Heart left ventricle (tissue), 13 donors: ENCODE results near the gene NTM.

Experiments
- CTCF ChIP-seq, 12 donors: fragments of 200-600 bp; sonication (generic) in 4 of 12; IDR thresholded peaks; one replicate each; pipeline versions ENCODE4 v1.5.0 to v1.8.0; 2018 to 2022; ENCODE audit warnings: antibody characterized with exemption in 12 of 12, mild to moderate bottlenecking in 5 of 12
- POLR2A ChIP-seq, 2 donors: fragments of 450-650 bp; IDR thresholded peaks; one replicate each; pipeline ENCODE4 v1.6.1; 2017; ENCODE audit warnings: antibody characterized with exemption in 2 of 2, mild to moderate bottlenecking in 2 of 2, moderate library complexity in 2 of 2
- donor health status: ischemic (EF 13 %, LVEDD 7.1; RV severe dilation, severe dysfunction).
- donor health status: DM: no; HTN: yes; CAD: no.
- donor health status: DM: no; HTN: no; CAD: no.
- donor health status: ischemic (EF 25% LVEDD 6.9; RV normal size, moderate dysfunction).
- donor health status: ischemic (EF 25% LVEDD 5.7; RV mildly dilated, moderate dysfunction).
- donor health status: ischemic (EF 35%, LVEDD 5.7; RV mildly dilated, moderate dysfunction).
- donor health status: nonischemic (EF 11% LVEDD 7.7; RV severe dilation, severe dysfunction).
- donor health status: DM: yes; HTN: yes; CAD: no.
- donor health status: PGD.
- donor health status: ischemic (EF 29% LVEDD 5.4; RV normal size, mild dysfunction).
- donor health status: nonischemic (EF 23%, LVEDD 6.1; RV moderate dilation, normal function).

GRCh38 chr11:132008226-132008625 is 637.8 kb downstream of the NTM start:
- TF ChIP-seq CTCF (IDR thresholded peaks at IDR 0.05): no peak
- TF ChIP-seq POLR2A (IDR thresholded peaks at IDR 0.05): no peak
